GM23338 (cell line): Measurements from ENCODE around the gene HSPB6. TPM values are rescaled to one million over a fixed set of nuclear protein-coding genes. Genes with fewer than 3 reads are reported as not detected.

ENCODE experiments used
- ATAC-seq: fragments of 200-7000 bp; cut with Tn5 transposase; 3 replicates; pipeline ENCODE4 v1.9.1; 2020
- DNase-seq: peaks from one replicate; pipeline ENCODE4 v3.0.0-alpha.2; 2015; ENCODE audit warnings: low spot score
- H2AFZ ChIP-seq: fragments of 200-600 bp; sonication (generic); 2 replicates; pipeline ENCODE4 v1.8.0; 2016; ENCODE audit warnings: antibody characterized with exemption, mild to moderate bottlenecking, moderate library complexity
- H3F3A ChIP-seq: fragments of 200-600 bp; sonication (generic); replicated peaks from 2 replicates; pipeline ENCODE4 v1.8.0; 2017; ENCODE audit warnings: antibody characterized with exemption, mixed run types, low read depth
- H3K27ac ChIP-seq: fragments of 200-600 bp; sonication (generic); 2 replicates; pipeline ENCODE4 v1.6.1; 2016; ENCODE audit warnings: low read depth
- H3K27me3 ChIP-seq: fragments of 200-600 bp; sonication (generic); 2 replicates; pipeline ENCODE4 v1.8.0; 2016; ENCODE audit warnings: mild to moderate bottlenecking, mixed run types, moderate library complexity; ENCODE audit not compliant: insufficient read depth
- H3K36me3 ChIP-seq: fragments of 200-600 bp; sonication (generic); 2 replicates; pipeline ENCODE4 v1.8.0; 2016; ENCODE audit warnings: mild to moderate bottlenecking; ENCODE audit not compliant: insufficient read depth
- H3K4me1 ChIP-seq: fragments of 200-600 bp; sonication (generic); 2 replicates; pipeline ENCODE4 v1.8.0; 2016; ENCODE audit warnings: mild to moderate bottlenecking, moderate library complexity; ENCODE audit not compliant: insufficient read depth
- H3K4me2 ChIP-seq: fragments of 200-600 bp; sonication (generic); 2 replicates; pipeline ENCODE4 v1.7.1; 2017; ENCODE audit warnings: mixed run types
- H3K4me3 ChIP-seq: fragments of 200-600 bp; sonication (generic); 2 replicates; pipeline ENCODE4 v1.6.1; 2016; ENCODE audit warnings: mixed run types
- H3K79me2 ChIP-seq: fragments of 200-600 bp; sonication (generic); replicated peaks from 2 replicates; pipeline ENCODE4 v1.8.0; 2017; ENCODE audit warnings: mild to moderate bottlenecking; ENCODE audit not compliant: insufficient read depth
- H3K9me2 ChIP-seq: fragments of 200-600 bp; sonication (generic); 2 replicates; pipeline ENCODE4 v1.8.0; 2017; ENCODE audit not compliant: insufficient read depth
- H4K20me1 ChIP-seq: fragments of 200-600 bp; sonication (generic); replicated peaks from 2 replicates; pipeline ENCODE4 v1.8.0; 2017; ENCODE audit warnings: mild to moderate bottlenecking; ENCODE audit not compliant: insufficient read depth
- H3K27ac Mint-ChIP-seq: 2 replicates; pipeline ENCODE4 v1.8.0; 2020; ENCODE audit warnings: inconsistent platforms, mild to moderate bottlenecking, moderate library complexity, mixed read lengths
- H3K27me3 Mint-ChIP-seq: 3 replicates; pipeline ENCODE4 v1.8.0; 2022; ENCODE audit warnings: low read depth, mild to moderate bottlenecking, moderate library complexity, mixed read lengths, inconsistent platforms; ENCODE audit not compliant: insufficient read depth, poor library complexity
- H3K36me3 Mint-ChIP-seq: 3 replicates; pipeline ENCODE4 v1.8.0; 2021; ENCODE audit warnings: low read depth, mild to moderate bottlenecking, inconsistent platforms, moderate library complexity, mixed read lengths
- H3K4me1 Mint-ChIP-seq: 3 replicates; pipeline ENCODE4 v1.8.0; 2020; ENCODE audit warnings: mild to moderate bottlenecking, inconsistent platforms, mixed read lengths
- H3K4me3 Mint-ChIP-seq: 3 replicates; pipeline ENCODE4 v1.8.0; 2021; ENCODE audit warnings: moderate library complexity, mild to moderate bottlenecking, inconsistent platforms, mixed read lengths
- H3K9me3 Mint-ChIP-seq: 3 replicates; pipeline ENCODE4 v1.8.0; 2020; ENCODE audit warnings: moderate library complexity, mild to moderate bottlenecking, inconsistent platforms, mixed read lengths
- CREB1 ChIP-seq: fragments of 250-450 bp; sonication (Bioruptor Pico); IDR thresholded peaks from 2 replicates; pipeline ENCODE4 v1.5.0; 2020; ENCODE audit warnings: low read depth, mild to moderate bottlenecking, moderate library complexity
- EZH2 ChIP-seq: fragments of 200-600 bp; sonication (generic); IDR thresholded peaks from one replicate; pipeline ENCODE4 v1.8.0; 2017; ENCODE audit warnings: antibody characterized with exemption, mild to moderate bottlenecking, low read depth; ENCODE audit not compliant: unreplicated experiment
- JUNB ChIP-seq: IDR thresholded peaks from one replicate; pipeline ENCODE4 v1.6.1; 2016; ENCODE audit warnings: antibody characterized with exemption; ENCODE audit not compliant: unreplicated experiment
- NANOG ChIP-seq: IDR thresholded peaks from 2 replicates; pipeline ENCODE4 v1.6.1; 2016; ENCODE audit warnings: antibody characterized with exemption, borderline replicate concordance
- POLR2AphosphoS5 ChIP-seq: IDR thresholded peaks from 2 replicates; pipeline ENCODE4 v1.6.1; 2016; ENCODE audit warnings: antibody characterized with exemption, low read depth
- ZNF331 ChIP-seq: fragments of 250-450 bp; sonication (Bioruptor Pico); IDR thresholded peaks from 2 replicates; pipeline ENCODE4 v1.5.0; 2020; ENCODE audit warnings: low read depth, mild to moderate bottlenecking, moderate library complexity
- ZNF462 ChIP-seq: fragments of 250-450 bp; sonication (Bioruptor Pico); IDR thresholded peaks from 2 replicates; pipeline ENCODE4 v1.5.0; 2020; ENCODE audit warnings: mild to moderate bottlenecking, moderate library complexity
- polyA plus RNA-seq: library from polyadenylated mRNA; unstranded; fragments of >200 nt; fragmentation: Nextera tagmentation; extraction: Ambion mirVana; gene quantifications from 2 replicates; pipeline ENCODE4 v1.2.1, GENCODE V29; 2016
- total RNA-seq: library from RNA; depleted of rRNA; stranded (reverse); fragments of >200 nt; shearing (Covaris generic); gene quantifications from 2 replicates; pipeline ENCODE4 v1.2.3, GENCODE V29; 2014

HSPB6 gene
- total and polyA plus RNA-seq, 2 experiments from 2014 or later: 0.87 to 3.2 TPM

- H3K4me3 ChIP-seq: no peak overlapping the region
- no peak overlapping the region for H2AFZ ChIP-seq
- 0 out of 2 replicates have a peak, but pooled peaks cover 5% of the 10 kb centered on the region for H3F3A ChIP-seq
- peaks cover 10% of the 10 kb centered on the region; the same call in 1 of the 2 replicates for H3K4me1 ChIP-seq
- no peaks in the 10 kb centered on the region for H3K9me2 ChIP-seq
- H3K4me2 ChIP-seq: no peak overlapping the region
- H3K4me1 Mint-ChIP-seq: peaks cover 11% of the 10 kb centered on the region
- no peaks in the 10 kb centered on the region for H3K36me3 Mint-ChIP-seq
- no peaks in the 10 kb centered on the region; the same call in 2 of the 3 replicates for H3K9me3 Mint-ChIP-seq
- no peak for TF ChIP-seq ZNF331 (CRISPR knock-in tag)
- no peak for TF ChIP-seq ZNF462 (CRISPR knock-in tag)
- no peak for TF ChIP-seq CREB1 (CRISPR knock-in tag)
- TF ChIP-seq JUNB: no peak
- TF ChIP-seq EZH2: no peak
- TF ChIP-seq POLR2AphosphoS5: no peak
- no peak for TF ChIP-seq NANOG
- H3K27ac Mint-ChIP-seq: no peak overlapping the region
- H3K27me3 ChIP-seq: peaks cover 37% of the 10 kb centered on the region
- H3K27me3 Mint-ChIP-seq: peaks cover 33% of the 10 kb centered on the region
- no peaks in the 10 kb centered on the region for H3K79me2 ChIP-seq
- ATAC-seq (no peak), DNase-seq (no peak)
- H3K36me3 ChIP-seq: no peaks in the 10 kb centered on the region
- no peak overlapping the region for H3K27ac ChIP-seq
- H3K4me3 Mint-ChIP-seq: no peak overlapping the region
- no peaks in the 10 kb centered on the region for H4K20me1 ChIP-seq
Measured at GRCh38 chr19:35793381-35794165, 36.7 kb upstream of the HSPB6 start.
